ENCODE results near the gene KIF26A. TPM values are rescaled to one million over a fixed set of nuclear protein-coding genes. Genes with fewer than 3 reads are reported as not detected.
"Not testable (repeated sequence)": the region's sequence is repeated elsewhere in the genome, so short reads cannot be mapped to it uniquely, and the experiment has no call there.

The KIF26A gene
- total RNA-seq, 1 donor: under 0.01 TPM

DNA sequence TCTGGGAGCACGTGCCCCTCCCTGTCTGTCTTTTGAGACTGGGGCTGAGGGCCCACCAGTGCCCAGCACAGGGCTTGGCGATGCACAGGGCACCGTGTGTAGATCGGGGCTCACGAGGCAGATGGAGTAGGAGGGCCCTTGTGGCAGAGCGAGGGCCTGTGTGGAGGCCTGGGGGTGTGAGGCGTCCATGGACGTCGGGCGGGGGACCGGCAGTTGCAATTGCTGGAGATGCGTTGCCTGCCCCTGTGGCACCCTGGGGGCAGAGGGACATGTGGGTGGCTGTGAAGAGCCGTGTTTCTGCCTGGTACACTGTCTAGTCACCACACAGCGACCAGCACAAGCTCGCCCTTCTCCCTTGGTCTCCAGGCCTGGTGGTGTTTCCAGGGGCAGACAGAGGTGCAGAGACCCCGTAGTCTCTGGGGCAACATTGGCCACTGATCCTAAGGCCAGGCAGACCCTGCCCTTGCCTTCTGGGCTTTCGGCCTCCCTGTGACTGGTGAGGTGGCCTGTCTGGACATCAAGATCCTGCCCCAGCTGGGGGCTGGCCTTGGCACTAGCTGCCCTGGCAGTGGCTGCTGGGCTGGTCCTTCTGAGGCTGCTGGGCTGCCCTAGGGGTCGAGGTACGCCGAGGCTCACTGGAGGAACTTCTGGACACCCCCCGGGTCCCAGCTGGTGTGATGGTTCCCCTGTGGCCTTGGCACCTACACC lies 14.5 kb downstream of the KIF26A start:
- TF ChIP-seq, protein P1, sequence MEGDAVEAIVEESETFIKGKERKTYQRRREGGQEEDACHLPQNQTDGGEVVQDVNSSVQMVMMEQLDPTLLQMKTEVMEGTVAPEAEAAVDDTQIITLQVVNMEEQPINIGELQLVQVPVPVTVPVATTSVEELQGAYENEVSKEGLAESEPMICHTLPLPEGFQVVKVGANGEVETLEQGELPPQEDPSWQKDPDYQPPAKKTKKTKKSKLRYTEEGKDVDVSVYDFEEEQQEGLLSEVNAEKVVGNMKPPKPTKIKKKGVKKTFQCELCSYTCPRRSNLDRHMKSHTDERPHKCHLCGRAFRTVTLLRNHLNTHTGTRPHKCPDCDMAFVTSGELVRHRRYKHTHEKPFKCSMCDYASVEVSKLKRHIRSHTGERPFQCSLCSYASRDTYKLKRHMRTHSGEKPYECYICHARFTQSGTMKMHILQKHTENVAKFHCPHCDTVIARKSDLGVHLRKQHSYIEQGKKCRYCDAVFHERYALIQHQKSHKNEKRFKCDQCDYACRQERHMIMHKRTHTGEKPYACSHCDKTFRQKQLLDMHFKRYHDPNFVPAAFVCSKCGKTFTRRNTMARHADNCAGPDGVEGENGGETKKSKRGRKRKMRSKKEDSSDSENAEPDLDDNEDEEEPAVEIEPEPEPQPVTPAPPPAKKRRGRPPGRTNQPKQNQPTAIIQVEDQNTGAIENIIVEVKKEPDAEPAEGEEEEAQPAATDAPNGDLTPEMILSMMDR (IDR thresholded peaks at IDR 0.05; ENCODE audit: insufficient read depth, low read length): no peak
- no peak for DNase-seq (ENCODE audit: low read depth)
- no peak overlapping the region for H3K4me3 ChIP-seq (ENCODE audit: low read depth, low read length)

DNA sequence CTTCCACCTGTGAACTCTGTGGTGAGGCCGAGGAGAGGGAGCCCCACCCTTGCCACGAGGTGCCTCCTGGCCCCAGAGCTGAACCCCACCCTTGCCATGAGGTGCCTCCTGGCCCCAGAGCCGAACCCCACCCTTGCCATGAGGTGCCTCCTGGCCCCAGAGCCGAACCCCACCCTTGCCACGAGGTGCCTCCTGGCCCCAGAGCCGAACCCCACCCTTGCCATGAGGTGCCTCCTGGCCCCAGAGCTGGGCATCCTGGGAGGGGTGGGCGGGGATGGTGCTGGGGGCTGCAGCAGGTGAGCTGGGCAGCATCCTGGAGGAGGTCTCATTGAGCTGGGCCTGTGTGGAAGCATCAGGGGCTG lies 15.0 kb downstream of the KIF26A start:
- DNase-seq (ENCODE audit: low read depth); H3K4me3 ChIP-seq (ENCODE audit: low read depth, low read length): not testable (repeated sequence)

DNA sequence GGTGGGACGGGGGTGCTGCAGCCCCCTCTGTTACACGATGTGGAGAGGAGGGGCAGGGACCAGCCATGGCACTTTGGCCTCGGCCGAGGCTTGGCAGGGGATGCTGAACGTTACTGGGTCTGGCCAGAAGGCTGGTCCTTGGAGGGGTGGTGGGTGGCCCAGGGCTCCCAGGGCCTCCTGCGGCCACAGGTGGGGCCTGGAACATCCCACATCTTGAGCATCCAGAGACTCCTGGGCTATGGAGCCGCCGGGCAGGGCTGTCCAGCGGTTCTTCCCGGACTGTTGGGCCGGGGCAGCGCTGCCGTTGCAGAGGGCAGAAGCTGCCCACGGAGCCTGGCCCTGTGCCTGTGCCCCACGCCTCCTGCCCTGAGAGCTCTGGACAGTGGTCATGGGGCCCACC lies 15.9 kb downstream of the KIF26A start:
- TF ChIP-seq, protein P1 (IDR thresholded peaks at IDR 0.05; ENCODE audit: insufficient read depth, low read length): no peak
- DNase-seq (ENCODE audit: low read depth): no peak
- no peak overlapping the region for H3K4me3 ChIP-seq (ENCODE audit: low read depth, low read length)

DNA sequence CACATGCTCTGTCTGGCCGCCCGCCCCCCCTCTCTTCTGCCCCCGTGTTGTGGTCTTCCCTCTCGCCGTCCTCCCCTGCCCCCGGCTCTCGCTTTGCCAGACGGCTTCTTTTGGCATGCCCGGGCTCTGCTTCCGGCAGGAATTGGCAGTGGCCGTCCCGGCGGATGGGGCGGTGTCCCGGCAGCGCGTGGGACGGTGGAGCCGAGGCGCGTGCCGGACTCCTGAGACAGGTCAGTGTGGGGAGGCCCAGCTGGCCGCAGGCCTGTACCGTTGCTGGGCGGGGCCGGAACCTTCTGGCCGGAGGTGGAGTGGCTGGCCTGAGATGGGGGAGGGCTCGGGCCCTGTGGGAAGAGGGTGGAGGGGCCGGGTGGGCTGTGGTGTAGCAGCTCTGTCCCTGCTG lies 17.1 kb downstream of the KIF26A start:
- no peak for DNase-seq (ENCODE audit: low read depth)
- TF ChIP-seq, protein P1 (IDR thresholded peaks at IDR 0.05; ENCODE audit: insufficient read depth, low read length): no peak
- H3K4me3 ChIP-seq (ENCODE audit: low read depth, low read length): no peak overlapping the region

DNA sequence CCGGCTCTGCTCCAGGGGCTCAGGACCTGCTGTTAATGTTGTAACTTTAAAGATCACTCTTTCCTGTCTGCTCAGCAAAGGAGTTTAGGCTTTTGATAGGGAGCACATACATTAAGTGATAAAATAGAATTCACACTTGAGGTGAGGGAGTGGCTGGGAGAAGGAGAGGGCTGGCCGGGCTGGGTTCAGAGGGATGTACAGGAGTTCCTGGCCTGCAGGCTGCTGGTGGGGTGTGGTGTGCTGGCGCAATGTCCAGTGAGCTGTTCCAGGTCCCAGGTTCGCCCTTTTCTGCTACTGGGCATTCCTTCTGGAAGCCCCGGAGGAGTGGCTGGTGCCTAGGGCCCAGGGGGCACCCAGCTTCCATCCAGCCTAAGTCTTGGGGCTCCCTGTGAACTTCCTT lies 17.8 kb downstream of the KIF26A start:
- no peak overlapping the region for H3K4me3 ChIP-seq (ENCODE audit: low read depth, low read length)
- no peak for DNase-seq (ENCODE audit: low read depth)
- TF ChIP-seq, protein P1 (IDR thresholded peaks at IDR 0.05; ENCODE audit: insufficient read depth, low read length): no peak

DNA sequence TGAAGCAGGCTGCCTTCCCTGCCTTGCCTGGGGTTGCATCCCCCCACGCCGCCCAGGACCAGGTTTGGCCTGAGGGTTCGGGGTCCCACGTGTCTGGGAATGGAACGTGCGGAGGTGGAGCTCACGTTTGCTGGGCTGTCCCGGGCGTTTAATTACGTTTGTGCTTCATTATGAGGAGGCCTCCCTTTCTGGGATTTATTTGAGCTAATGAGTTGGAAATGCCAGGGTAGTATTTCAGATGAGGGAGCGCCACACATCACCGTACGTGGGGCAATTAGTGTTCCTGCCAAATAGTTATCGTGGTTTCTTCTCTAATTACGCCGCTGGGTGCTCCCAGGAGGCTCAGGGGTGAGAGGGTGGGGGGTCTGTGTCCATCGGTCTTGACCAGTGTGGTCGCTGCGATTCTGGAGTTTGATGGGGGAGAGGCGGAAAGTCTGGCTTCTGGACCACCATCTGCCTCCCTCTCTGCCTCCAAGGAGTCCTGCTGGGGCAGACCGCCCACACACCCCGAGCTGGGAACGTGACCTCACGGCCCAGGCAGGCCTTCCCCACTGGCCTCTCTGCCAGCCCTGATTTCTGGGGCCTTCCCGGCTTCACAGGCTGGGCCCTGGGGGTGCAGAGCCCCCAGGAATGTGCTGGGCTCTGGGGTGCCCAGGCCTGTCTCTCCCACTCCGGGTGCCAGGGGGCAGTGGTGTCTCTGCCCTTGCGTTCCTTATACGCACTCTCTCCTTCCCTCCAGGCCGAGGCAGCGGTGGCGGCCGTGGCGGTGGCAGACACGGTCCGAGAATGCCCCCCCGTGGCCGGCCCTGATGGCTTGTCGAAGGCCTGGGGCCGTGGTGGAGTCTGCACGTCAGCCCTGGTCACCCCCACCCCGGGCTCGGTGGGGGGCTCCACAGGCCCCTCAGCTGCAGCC lies 18.9 kb downstream of the KIF26A start:
- H3K4me3 ChIP-seq (ENCODE audit: low read depth, low read length): no peak overlapping the region
- DNase-seq (ENCODE audit: low read depth): no peak
- TF ChIP-seq, protein P1 (IDR thresholded peaks at IDR 0.05; ENCODE audit: insufficient read depth, low read length): no peak
